Measurements from ENCODE around the gene MYO1B. TPM values are rescaled to one million over a fixed set of nuclear protein-coding genes. Genes with fewer than 3 reads are reported as not detected.

MYO1B gene
- 18.9 TPM for total RNA-seq
- long read RNA-seq, full-length matches to known transcripts, result 3 of 7 reads
- long read RNA-seq, partial matches to known transcripts, result 2 of 7 reads
- long read RNA-seq, other reads (novel, unspliced or antisense), result 2 of 7 reads

DNA sequence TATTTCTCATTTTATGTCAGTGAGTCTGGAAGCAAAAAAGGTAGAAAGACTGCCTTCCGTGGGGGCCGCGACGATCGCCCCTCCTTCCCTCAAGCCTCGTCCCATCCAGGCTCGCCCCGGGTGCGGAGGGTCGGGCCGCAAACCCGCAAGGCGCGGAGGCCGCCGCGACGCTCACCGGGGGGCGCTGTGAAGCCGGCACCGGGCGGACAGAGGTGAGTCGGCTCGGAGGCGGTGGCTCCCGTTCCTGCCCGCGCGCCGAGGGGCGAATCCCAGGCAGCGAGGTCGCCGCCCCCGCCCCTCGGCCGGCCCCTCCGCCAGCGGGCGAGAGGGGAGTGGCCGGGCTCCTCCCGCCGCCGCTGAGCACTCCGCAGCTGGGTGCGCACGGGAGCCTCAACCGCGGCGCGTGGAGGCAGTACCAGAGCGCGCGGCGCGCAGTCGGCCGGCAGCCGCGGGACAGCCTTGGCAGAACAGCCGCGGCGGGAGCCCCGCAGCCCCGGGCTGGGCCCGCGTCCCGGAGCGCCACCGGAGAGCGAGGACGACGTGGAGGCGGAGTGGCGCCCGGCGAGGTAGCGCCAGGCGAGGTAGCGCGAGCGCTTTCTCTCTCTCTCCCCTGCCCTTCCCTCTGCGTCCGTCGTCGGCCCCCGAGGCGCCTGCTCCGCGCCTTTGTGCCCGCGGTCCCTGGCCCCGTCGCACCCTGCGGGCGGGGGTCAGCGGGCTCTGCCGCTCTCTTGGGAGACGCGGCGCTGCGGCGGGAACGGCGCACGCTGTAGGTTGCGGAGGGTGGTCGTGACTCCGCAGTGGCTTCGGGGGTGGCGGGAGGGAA, at the start of gene MYO1B:
TSS of gene MYO1B (plus strand) at position 359 of the 823 bp plus-strand sequence. CDS start 31,492 bp downstream, outside the sequence.
- peak; percentile 87 for ATAC-seq
- peak; percentile 87 for DNase-seq (ENCODE audit: missing footprints)
- intact Hi-C loops (cut with DNase I), result loop anchor here (5.0 kb wide), 2 partner anchors 52 to 132 kb away; no protein-coding TSS in a partner anchor

DNA sequence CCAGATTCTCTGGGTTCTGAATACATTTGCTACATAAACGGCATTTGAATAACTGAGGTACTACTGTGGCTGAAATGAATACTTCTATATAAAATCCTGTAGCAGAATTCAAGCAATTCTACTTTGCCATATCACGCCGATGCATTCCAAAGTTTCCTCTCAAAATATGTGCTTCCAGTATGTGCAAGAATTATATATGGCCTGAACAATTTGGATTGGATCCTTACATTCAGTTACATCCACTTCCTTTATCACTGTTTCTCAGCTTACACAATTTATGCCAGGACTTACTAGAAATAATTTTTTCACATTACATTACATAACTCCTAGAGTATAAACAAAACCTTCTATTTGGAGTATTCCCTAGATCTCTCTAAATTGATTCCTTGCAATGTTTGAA, 48.1 kb upstream of the MYO1B start:
- DNase-seq (ENCODE audit: missing footprints) (no peak), ATAC-seq (no peak)
- intact Hi-C loops (cut with DNase I), result no loop called here

DNA sequence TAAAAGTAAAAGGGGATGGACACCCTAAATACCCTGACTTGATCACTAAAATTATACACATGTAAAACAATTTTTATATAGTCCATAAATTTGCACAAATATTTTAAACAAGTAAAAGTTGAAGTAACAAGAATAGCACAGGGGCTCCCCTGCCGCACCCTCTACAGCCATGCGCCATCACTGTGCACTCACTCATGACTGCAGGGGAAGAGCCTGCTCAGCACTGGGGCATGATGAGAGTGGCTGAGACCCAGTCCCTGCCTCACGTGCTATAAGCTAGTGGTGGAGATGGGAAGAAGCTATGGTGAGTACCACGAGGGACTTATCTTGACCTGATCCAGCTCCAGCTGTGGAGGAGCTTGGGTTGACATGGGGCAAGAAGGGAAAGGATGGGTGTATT, 46.9 kb upstream of the MYO1B start:
- DNase-seq (ENCODE audit: missing footprints) (no peak), ATAC-seq (no peak)
- intact Hi-C loops (cut with DNase I), result no loop called here

DNA sequence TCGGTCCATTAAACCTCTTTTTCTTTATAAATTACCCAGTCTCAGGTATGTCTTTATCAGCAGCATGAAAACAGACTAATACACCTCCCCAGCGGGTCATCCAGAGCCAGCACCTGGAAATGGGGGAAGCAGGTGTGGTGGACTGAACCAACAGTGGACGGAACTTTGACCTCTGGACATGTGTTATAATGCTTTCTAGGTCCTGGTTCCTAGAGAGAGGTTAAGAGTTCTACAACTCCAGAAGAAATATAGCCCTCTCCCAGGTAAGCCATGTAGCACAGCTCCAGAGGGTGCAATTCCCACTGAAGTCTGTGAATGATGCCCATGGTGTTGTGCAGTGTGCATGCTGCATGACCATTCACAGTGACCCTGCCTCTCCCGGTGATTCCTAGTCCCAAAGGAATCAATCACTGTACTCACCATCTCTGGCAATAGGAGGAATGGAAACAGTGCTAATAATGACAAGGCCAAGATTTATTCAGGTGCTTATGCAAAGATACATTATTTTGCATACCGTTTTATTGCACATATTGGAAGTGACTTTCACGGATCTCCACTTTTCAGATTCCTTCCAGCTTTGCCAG, 45.2 kb upstream of the MYO1B start:
- intact Hi-C loops (cut with DNase I), result no loop called here
- ATAC-seq (no peak), DNase-seq (ENCODE audit: missing footprints) (no peak)

DNA sequence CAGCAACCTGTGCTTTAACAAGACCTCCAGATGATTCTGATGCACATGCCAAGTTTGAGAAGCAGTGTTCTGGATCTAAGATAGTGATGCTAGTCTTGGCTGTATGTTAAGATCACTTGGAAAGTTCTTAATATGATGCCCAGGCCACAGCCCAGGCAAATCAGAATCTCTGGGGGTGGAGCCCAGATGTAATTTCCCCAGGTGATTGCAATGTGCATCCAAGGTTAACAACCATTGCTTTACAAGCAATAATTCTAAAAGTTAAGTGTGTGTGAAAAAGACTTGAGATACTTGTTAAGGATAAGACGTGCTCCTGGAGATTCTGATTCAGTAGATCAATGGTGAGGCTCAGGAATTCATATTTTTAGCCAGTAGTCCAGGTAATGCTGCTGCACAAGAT, 44.3 kb upstream of the MYO1B start:
- ATAC-seq (no peak), DNase-seq (ENCODE audit: missing footprints) (no peak)
- intact Hi-C loops (cut with DNase I), result no loop called here

DNA sequence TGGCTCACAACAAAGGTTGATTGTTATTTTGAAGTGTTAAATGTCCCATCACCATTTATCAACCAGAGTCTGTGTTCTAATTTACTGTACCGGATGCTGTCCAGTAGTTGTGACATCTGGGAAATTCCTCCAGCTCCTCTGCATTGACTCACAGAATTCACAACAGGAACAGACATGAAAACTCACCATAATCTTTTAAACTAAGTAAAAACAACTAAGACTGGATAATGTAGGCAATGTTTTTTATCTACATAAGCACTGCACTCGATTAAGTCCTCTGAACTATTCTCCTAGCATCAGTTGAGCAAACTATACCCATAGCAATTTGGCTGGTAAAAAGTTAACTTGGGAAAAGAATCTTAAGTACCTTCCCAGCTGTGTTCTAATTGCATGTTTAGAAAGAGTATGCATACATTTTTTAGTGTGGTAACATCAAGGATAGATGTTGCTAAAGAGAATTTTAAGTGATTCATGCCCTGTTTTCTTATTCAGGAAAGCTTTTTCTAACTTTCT, 42.9 kb upstream of the MYO1B start:
- no peak for DNase-seq (ENCODE audit: missing footprints)
- no peak for ATAC-seq
- intact Hi-C loops (cut with DNase I), result no loop called here

DNA sequence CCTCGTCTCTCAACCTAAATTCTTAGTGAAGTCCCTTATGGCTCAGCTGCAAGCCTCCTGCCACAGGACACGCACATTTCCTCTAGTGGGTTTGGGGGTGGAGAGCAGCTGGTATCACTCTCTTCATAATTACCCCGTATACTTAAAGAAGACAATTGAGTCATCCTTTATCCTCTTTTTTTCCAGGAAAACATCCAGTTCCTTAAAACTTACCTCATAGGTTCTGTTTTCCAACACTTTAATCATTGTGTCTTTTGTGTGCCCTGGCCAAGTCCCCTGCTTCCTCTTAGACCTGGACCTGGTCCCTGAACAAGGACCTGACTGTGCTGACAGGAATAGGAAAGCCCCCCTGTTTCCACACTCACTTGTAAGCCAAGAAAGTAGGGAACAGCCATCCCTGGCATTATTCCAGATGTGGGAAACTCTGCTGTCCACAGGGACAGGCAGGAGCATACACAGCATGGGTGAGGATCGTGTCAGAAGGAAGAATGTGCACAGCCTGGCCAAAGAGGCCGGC, 42.3 kb upstream of the MYO1B start:
- intact Hi-C loops (cut with DNase I), result no loop called here
- DNase-seq (ENCODE audit: missing footprints) (no peak), ATAC-seq (peak; percentile 86)

DNA sequence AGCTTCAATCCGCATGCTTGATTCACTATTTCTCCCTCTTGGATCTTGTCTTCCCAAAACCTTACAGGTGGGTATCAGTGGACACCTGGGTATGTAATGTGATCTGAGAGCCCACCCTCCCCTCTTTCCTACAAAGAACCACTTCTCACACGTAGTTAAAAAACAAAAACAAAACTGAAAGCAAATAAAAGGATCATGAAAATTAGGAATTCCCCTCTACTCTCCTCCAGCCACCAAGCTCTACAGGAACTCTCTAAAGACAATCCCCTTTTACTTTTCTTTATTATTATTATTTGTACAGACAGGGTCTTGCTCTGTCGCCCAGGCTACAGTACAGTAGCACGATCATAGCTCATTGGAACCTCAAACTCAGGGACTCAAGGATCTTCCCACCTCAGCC, 40.8 kb upstream of the MYO1B start:
- DNase-seq (ENCODE audit: missing footprints) (no peak), ATAC-seq (no peak)
- intact Hi-C loops (cut with DNase I), result no loop called here

DNA sequence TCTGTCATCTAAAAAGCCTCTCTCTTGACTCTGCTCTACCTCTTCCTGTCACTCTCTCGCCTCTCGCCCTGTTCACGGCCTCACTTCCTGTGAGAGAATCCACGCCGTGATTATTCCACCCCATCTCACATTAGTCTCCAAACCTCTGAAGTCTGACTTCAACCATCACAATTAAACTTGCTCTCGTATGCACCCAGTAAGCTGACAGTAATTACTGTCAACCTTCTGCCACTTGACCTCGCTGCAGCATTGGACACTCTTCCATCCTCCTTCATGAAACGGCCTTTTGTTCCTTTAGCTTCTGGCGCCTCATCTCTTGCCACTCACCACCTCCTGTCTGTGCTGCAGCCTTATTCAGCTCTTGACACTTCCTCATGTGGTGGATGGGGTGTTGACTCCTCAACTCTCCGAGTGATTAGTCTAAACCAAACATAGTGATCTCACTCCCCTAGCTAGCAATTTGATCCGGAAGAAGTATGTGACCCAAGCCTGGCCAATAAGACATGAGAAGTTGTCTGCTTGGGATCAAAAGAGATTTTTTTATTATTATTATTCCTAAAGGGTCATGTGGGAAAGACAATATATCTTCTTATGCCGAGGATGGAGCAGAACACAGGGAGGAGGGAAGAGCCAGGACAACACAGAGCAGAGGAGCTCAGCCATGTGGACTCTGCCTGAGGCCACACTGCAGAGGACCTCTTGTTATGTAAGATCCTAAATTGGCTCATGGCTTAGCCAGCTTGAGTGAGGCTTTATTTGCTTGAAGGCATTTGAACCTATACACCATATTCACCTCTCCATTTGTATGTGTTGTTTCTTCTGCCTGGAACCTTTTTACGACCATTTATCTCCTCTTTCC, 38.4 kb upstream of the MYO1B start:
- ATAC-seq (no peak), DNase-seq (ENCODE audit: missing footprints) (no peak)
- intact Hi-C loops (cut with DNase I), result no loop called here

DNA sequence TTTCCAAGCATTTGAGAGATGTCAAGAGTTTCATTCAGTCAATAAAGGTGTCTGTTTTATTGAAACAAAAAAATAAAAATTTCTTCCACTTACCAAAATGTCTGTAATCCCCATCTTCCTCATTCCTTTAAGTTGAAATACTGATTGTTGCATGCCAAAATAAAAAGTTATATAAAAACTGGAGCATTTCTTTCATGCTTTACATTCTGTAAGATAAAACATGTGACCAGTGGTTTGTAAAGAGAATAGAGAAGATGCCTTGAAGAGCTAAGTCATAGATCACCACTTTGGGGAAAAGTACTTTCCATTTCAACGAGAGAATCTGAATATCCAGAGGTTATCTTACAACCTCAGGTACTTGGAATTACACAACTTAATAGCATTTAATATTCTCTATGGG, 35.9 kb upstream of the MYO1B start:
- no peak for DNase-seq (ENCODE audit: missing footprints)

DNA sequence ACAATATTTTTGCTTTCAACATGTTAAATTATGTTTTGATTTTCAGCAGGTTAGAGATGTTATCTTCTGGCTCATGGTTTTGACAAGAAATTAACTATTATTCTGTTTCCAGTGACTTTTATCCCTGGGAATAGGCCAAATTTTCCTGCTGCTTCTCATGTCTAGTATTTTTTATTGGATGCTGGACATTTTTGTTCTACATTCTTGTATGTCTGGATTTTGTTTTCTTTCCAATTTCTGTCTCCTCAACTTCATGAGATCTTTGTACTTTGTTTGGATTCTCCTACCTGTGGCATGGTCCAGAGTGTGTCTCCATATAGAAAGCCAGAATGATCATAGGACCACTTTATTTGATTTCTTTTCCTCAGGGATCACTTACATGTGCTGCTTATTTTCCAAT, 33.1 kb upstream of the MYO1B start:
- intact Hi-C loops (cut with DNase I), result loop anchor here (10.0 kb wide), 1 partner anchor 47 kb away; no protein-coding TSS in a partner anchor
- DNase-seq (ENCODE audit: missing footprints), result no peak
- no peak for ATAC-seq

More for the DNA sequence above, 35.9 kb upstream of the MYO1B start:
- intact Hi-C loops (cut with DNase I), result no loop called here
- ATAC-seq, result no peak

DNA sequence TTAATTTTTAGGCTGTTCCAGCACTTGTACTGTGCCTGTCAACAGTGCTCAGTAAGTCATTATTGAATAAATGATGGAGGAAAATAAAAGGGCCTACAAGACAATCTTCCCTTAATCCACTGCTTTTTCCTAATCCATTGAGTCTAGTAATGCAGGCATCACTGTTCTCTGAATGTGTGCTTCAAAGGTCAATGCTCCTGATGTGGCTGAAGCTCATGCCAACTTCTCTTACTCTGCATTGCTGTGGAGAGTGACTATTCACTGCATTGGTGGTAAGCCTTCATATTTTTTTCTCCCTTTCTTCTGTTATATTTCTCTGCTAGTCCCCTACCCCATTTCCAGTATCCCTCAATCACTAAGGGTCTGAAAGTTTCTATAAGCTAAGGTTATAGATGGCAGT, 31.9 kb upstream of the MYO1B start:
- intact Hi-C loops (cut with DNase I), result loop anchor here (10.0 kb wide), 1 partner anchor 49 kb away; no protein-coding TSS in a partner anchor
- DNase-seq (ENCODE audit: missing footprints) (no peak), ATAC-seq (no peak)

DNA sequence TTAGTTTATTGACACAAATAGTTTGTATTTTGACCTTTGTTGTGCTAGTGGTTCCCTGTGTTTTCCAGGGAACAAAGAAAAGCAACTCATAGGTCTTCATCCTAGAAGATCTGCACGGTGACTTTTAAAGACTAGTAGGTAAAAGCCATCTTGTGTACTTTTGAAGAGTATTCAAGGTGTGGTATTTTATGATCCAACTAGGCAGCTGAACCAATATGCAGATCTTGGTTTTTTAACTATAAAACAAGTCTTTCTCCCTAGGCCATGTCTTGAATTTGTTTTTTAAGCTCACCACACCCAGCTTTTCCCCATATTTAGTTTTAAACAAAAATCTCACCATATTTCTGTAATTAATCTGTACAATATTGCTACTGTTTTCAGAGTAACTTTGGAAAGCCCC, 30.0 kb upstream of the MYO1B start:
- DNase-seq (ENCODE audit: missing footprints), result no peak
- intact Hi-C loops (cut with DNase I), result loop anchor here (10.0 kb wide), 1 partner anchor 50 kb away; no protein-coding TSS in a partner anchor
- no peak for ATAC-seq

DNA sequence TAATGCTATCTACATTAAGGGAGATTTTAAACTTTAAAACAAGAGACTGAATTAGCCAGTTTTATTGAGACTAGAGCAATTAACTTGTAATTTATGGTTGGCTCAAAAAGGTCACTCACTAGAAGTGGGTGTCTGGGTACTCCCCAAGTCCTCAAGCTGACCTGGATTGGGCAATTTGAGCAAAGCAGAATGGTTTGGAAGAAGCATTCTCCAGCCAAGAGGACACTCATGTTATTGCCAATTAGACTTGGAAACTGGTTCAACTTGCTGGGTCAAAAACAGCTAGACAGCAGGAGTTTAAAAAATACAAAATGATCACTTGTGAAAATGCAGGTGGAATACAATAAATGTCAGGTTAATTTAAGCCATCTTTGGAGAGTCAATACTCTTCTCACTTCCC, 29.5 kb upstream of the MYO1B start:
- ATAC-seq (peak; percentile 56), DNase-seq (ENCODE audit: missing footprints) (no peak)
- intact Hi-C loops (cut with DNase I), result loop anchor here (10.0 kb wide), 1 partner anchor 51 kb away; no protein-coding TSS in a partner anchor

DNA sequence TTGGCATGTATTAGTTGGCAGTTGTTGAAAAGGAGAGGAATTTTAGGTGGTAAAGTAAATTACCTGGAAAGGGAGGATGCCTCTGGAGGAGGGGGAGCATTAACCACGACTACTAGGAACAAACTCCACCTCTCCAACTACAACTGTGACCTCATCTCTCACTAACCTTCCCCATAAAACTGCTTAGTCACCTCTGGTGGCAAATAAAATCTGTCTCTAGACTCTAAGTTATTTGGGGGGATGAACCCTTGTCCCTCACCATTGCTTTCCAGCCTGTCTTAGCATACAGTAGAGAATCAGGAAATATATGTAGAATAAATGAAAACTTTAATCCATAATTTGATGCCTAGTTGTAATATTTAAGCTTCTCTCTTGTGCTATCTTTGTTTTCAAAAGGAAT, 27.6 kb upstream of the MYO1B start:
- ATAC-seq, result no peak
- intact Hi-C loops (cut with DNase I), result loop anchor here (10.0 kb wide), 1 partner anchor 53 kb away; no protein-coding TSS in a partner anchor

DNA sequence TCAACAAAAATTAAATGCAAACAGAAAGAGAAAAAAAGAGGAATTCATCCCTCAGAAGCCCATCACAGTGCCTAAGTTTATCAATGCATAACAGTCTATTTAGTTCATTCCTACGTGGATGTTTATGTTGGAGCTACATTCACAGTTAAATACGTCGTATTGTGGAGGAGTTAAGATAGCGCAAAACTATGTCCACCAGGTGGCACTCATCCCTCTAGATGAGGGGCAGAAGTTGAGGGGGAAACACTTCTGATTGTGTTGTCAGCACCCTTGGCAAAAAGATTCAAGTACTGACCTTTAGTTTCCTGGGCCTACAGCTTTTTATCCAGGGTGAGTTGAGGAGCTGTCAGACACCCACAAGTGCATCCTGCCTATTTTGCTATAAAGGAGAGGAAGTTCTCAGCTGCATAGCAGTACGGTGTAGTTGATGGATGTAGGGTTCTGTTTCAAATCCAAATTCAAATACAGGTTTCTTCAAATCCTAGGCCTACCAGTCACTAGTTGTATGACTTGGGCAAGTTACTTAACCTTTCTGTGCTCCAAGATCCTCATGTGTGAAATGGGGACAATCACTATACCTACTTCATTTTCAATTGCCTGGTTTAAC, 26.8 kb upstream of the MYO1B start:
- DNase-seq (ENCODE audit: missing footprints), result no peak
- ATAC-seq, result peak; percentile 68
- intact Hi-C loops (cut with DNase I), result loop anchor here (2.0 to 10.0 kb wide), 2 partner anchors 54 to 282 kb away; no protein-coding TSS in a partner anchor

More for the DNA sequence above, 27.6 kb upstream of the MYO1B start:
- no peak for DNase-seq (ENCODE audit: missing footprints)

DNA sequence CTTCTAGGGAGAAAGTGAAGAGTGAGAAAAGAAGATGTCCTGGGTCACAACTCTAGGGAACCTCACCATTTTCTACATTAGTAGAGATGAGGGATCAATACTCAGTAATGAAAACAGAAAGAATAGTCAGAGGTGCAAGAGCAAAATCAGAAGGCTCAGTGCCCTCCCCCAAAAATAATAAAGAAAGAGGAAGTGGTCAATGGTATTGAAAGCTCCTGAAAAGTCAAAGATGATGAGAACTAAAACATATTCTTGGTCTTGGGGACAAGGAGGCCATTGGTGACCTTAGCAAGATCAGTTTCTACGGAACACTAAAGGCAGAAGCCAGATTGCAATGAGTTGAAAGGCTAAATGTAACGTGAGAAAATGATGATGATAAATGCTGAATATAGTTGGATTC, 24.5 kb upstream of the MYO1B start:
- no peak for ATAC-seq
- no peak for DNase-seq (ENCODE audit: missing footprints)
- intact Hi-C loops (cut with DNase I), result no loop called here

DNA sequence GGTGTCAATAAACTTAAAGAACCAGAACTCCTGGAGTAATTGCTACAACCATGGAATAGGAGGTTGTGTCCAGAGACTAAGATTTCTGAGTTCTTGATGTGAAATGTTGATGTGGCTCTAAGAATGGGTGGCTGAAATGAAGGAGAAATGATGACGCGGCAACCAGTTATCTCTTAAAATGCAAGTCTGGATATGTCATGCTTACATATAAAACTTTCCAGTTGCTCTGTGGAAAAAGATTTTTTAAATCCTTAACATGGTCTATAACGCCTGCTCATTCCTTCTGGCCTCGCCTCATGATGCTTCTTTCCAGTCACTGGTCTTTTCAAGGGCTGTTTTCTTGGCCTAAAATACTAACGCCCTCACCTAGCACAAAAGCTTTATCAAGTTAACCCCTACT, 23.5 kb upstream of the MYO1B start:
- ATAC-seq (no peak), DNase-seq (ENCODE audit: missing footprints) (no peak)
- intact Hi-C loops (cut with DNase I), result no loop called here

Measured in Right ventricle myocardium inferior (tissue), 1 donor.